PFSK-1 (cell line): ENCODE measurements around the gene COX7B2.

Experiments
- TAF1 ChIP-seq: IDR thresholded peaks from 2 replicates; pipeline ENCODE4 v1.6.1; 2012; ENCODE audit warnings: low read length, control low read depth, borderline replicate concordance; ENCODE audit not compliant: insufficient read depth
- TF ChIP-seq, protein P1 (sequence below), 2 experiments: IDR thresholded peaks; 2 replicates each; pipeline versions ENCODE4 v1.6.1 to v1.8.0; 2011 to 2012; ENCODE audit warnings: low read depth in 2 of 2, low read length in 2 of 2, control low read depth in 1 of 2, inconsistent platforms in 1 of 2, mild to moderate bottlenecking in 1 of 2, moderate library complexity in 1 of 2; ENCODE audit not compliant: insufficient read depth in 1 of 2

DNA sequence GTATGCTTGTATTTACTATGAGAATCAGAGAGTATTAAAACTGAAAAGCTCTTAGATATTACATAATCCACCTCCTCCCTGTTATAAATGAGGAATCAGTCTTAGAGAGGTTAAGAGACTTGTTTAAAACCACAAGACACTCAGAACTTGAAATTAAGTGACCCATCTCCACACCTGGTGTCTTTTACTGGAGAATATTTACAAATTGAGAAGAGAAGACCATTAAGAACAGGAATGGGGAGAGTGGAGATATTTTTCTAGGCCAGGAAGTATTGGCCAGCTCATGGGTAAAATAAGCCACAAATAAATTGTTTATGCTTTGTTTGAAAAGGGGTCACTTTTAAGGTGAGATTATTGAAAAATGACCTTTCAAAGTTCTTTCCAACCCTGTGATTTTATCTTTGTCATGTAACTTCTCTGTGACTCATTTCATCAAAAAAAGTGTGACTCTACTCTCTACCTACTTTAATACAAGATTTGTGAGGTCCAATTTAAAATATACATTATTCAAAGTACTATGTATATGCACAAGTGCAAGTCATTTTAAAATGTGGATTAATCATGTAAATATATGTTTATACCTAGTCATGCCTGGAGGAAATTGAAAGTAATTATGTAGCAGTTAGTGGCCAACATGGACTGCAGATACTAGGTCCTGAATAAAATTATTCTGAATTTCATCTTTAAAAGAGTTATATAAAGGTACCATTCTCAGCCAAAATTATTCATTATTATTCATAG lies 15.9 kb upstream of the COX7B2 start:
- TF ChIP-seq, protein P1, sequence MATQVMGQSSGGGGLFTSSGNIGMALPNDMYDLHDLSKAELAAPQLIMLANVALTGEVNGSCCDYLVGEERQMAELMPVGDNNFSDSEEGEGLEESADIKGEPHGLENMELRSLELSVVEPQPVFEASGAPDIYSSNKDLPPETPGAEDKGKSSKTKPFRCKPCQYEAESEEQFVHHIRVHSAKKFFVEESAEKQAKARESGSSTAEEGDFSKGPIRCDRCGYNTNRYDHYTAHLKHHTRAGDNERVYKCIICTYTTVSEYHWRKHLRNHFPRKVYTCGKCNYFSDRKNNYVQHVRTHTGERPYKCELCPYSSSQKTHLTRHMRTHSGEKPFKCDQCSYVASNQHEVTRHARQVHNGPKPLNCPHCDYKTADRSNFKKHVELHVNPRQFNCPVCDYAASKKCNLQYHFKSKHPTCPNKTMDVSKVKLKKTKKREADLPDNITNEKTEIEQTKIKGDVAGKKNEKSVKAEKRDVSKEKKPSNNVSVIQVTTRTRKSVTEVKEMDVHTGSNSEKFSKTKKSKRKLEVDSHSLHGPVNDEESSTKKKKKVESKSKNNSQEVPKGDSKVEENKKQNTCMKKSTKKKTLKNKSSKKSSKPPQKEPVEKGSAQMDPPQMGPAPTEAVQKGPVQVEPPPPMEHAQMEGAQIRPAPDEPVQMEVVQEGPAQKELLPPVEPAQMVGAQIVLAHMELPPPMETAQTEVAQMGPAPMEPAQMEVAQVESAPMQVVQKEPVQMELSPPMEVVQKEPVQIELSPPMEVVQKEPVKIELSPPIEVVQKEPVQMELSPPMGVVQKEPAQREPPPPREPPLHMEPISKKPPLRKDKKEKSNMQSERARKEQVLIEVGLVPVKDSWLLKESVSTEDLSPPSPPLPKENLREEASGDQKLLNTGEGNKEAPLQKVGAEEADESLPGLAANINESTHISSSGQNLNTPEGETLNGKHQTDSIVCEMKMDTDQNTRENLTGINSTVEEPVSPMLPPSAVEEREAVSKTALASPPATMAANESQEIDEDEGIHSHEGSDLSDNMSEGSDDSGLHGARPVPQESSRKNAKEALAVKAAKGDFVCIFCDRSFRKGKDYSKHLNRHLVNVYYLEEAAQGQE (IDR thresholded peaks at IDR 0.05; ENCODE audit: insufficient read depth in 1 of 2, low read depth in 2 of 2, low read length in 2 of 2): no peak
- TF ChIP-seq TAF1: no peak
